WTC11 (cell line): ENCODE results near the gene CDK12. TPM values are rescaled to one million over a fixed set of nuclear protein-coding genes. Genes with fewer than 3 reads are reported as not detected.

ENCODE experiments used
- ATAC-seq: fragments of 200-7000 bp; cut with Tn5 transposase; 2 replicates; pipeline ENCODE4 v1.10.0; 2021; ENCODE audit warnings: mild to moderate bottlenecking, moderate library complexity
- CTCF ChIA-PET: fragments of 300-600 bp; sonication (Branson Sonifier 250); formaldehyde crosslinking; loops from one replicate; lab custom pipeline; 2021; ENCODE audit warnings: antibody characterized with exemption; lab: Charles Lee
- POLR2A ChIA-PET: fragments of 350-600 bp; sonication (Branson Sonifier 250); formaldehyde crosslinking; loops from one replicate; lab custom pipeline; 2021; ENCODE audit warnings: antibody characterized with exemption; lab: Charles Lee
- DNase-seq: peaks from one replicate; pipeline ENCODE4 v3.0.0; 2021; ENCODE audit warnings: low spot score
- H3K27ac Mint-ChIP-seq: 2 replicates; pipeline ENCODE4 v1.8.0; 2021; ENCODE audit warnings: mixed read lengths
- H3K27me3 Mint-ChIP-seq: 2 replicates; pipeline ENCODE4 v1.8.0; 2021; ENCODE audit warnings: low read depth, mild to moderate bottlenecking, moderate library complexity, mixed read lengths
- H3K36me3 Mint-ChIP-seq: 2 replicates; pipeline ENCODE4 v1.8.0; 2021; ENCODE audit warnings: mixed read lengths
- H3K4me1 Mint-ChIP-seq: 2 replicates; pipeline ENCODE4 v1.8.0; 2022; ENCODE audit warnings: mixed read lengths
- H3K4me3 Mint-ChIP-seq: 2 replicates; pipeline ENCODE4 v1.8.0; 2021; ENCODE audit warnings: mild to moderate bottlenecking, moderate library complexity, mixed read lengths
- H3K9me3 Mint-ChIP-seq: 2 replicates; pipeline ENCODE4 v1.8.0; 2021; ENCODE audit warnings: mixed read lengths
- AR ChIP-seq: fragments of 250-450 bp; sonication (Bioruptor Pico); IDR thresholded peaks from 2 replicates; pipeline ENCODE4 v1.9.0; 2021; ENCODE audit warnings: mild to moderate bottlenecking
- CREB1 ChIP-seq: sonication (generic); formaldehyde crosslinking; IDR thresholded peaks from 2 replicates; pipeline ENCODE4 v1.8.0; 2023; ENCODE audit warnings: mild to moderate bottlenecking, missing genetic modification reagents
- E2F4 ChIP-seq: sonication (generic); formaldehyde crosslinking; IDR thresholded peaks from 2 replicates; pipeline ENCODE4 v1.8.1; 2022; ENCODE audit warnings: low read depth, mild to moderate bottlenecking, moderate library complexity, missing genetic modification reagents, borderline replicate concordance
- ELF4 ChIP-seq: sonication (generic); formaldehyde crosslinking; IDR thresholded peaks from 2 replicates; pipeline ENCODE4 v1.8.1; 2022; ENCODE audit warnings: low read depth, mild to moderate bottlenecking, moderate library complexity, missing genetic modification reagents
- ERG ChIP-seq: fragments of 250-450 bp; sonication (Bioruptor Pico); IDR thresholded peaks from 2 replicates; pipeline ENCODE4 v1.8.0; 2021; ENCODE audit warnings: mild to moderate bottlenecking
- ESRRA ChIP-seq: sonication (generic); formaldehyde crosslinking; IDR thresholded peaks from 2 replicates; pipeline ENCODE4 v1.8.1; 2022; ENCODE audit warnings: mild to moderate bottlenecking, missing genetic modification reagents, borderline replicate concordance
- FOXK1 ChIP-seq: sonication (generic); formaldehyde crosslinking; IDR thresholded peaks from 2 replicates; pipeline ENCODE4 v1.8.0; 2022; ENCODE audit warnings: mild to moderate bottlenecking, moderate library complexity, missing genetic modification reagents
- GRHL2 ChIP-seq: fragments of 250-450 bp; sonication (Bioruptor Pico); IDR thresholded peaks from 2 replicates; pipeline ENCODE4 v1.8.0; 2022; ENCODE audit warnings: mild to moderate bottlenecking, moderate library complexity; ENCODE audit not compliant: insufficient replicate concordance, severe bottlenecking
- MLX ChIP-seq: sonication (generic); formaldehyde crosslinking; IDR thresholded peaks from 2 replicates; pipeline ENCODE4 v1.8.1; 2023; ENCODE audit warnings: mild to moderate bottlenecking, missing genetic modification reagents, moderate library complexity
- NR3C1 ChIP-seq: sonication (generic); formaldehyde crosslinking; conservative IDR thresholded peaks from 2 replicates; pipeline ENCODE4 v1.8.1; 2023; ENCODE audit warnings: low read depth, mild to moderate bottlenecking, missing genetic modification reagents
- RORB ChIP-seq: fragments of 250-450 bp; sonication (Bioruptor Pico); IDR thresholded peaks from 2 replicates; pipeline ENCODE4 v1.9.0; 2021; ENCODE audit warnings: mild to moderate bottlenecking
- STAT6 ChIP-seq: sonication (generic); formaldehyde crosslinking; conservative IDR thresholded peaks from 2 replicates; pipeline ENCODE4 v1.8.1; 2023; ENCODE audit warnings: mild to moderate bottlenecking, low read depth, missing genetic modification reagents, moderate library complexity
- USF1 ChIP-seq: sonication (generic); formaldehyde crosslinking; IDR thresholded peaks from 2 replicates; pipeline ENCODE4 v1.8.0; 2022; ENCODE audit warnings: mild to moderate bottlenecking, missing genetic modification reagents
- ZBTB43 ChIP-seq: sonication (generic); formaldehyde crosslinking; IDR thresholded peaks from 2 replicates; pipeline ENCODE4 v1.8.1; 2023; ENCODE audit warnings: mild to moderate bottlenecking, missing genetic modification reagents
- ZNF121 ChIP-seq: sonication (generic); formaldehyde crosslinking; IDR thresholded peaks from 2 replicates; pipeline ENCODE4 v1.8.0; 2023; ENCODE audit warnings: missing genetic modification reagents
- total RNA-seq: library from RNA; stranded (reverse); gene quantifications from 3 replicates; pipeline ENCODE4 v1.2.3, GENCODE V29; 2021

Gene CDK12
- total RNA-seq, 1 experiment from 2014 or later, result 58.4 TPM

- ATAC-seq (no peak), DNase-seq (no peak)
- ChIA-PET POLR2A (no interaction called here), CTCF (no interaction called here)
- H3K4me3 Mint-ChIP-seq, result no peak overlapping the region
- H3K4me1 Mint-ChIP-seq, result no peaks in the 10 kb centered on the region
- no peak overlapping the region for H3K27ac Mint-ChIP-seq
- H3K27me3 Mint-ChIP-seq, result no peaks in the 10 kb centered on the region; the same call in 1 of the 2 replicates
- TF ChIP-seq RORB (CRISPR knock-in tag) (no peak), ZNF121 (CRISPR knock-in tag) (peak; percentile 44; the same call in 1 of the 2 replicates)
- H3K9me3 Mint-ChIP-seq, result no peaks in the 10 kb centered on the region
- H3K36me3 Mint-ChIP-seq, result 0 out of 2 replicates have a peak, but pooled peaks cover under 1% of the 10 kb centered on the region
Measured at GRCh38 chr17:39455919-39456318, 5.4 kb upstream of the CDK12 start.

GRCh38 chr17:39461926-39462569 is 762 bp downstream of the CDK12 start:
- ATAC-seq (0 out of 2 replicates have a peak, but pooled peaks have one; percentile 2), DNase-seq (peak; percentile 9)
- peak overlapping the region; percentile 93 for H3K4me3 Mint-ChIP-seq
- no peaks in the 10 kb centered on the region; the same call in 1 of the 2 replicates for H3K27me3 Mint-ChIP-seq
- peaks cover 26% of the 10 kb centered on the region for H3K4me1 Mint-ChIP-seq
- CTCF ChIA-PET, result interaction anchor here (0.9 to 2.0 kb wide), 8 partner anchors 11 to 227 kb away, joined by 3 to 11 read pairs (median 5); partner anchors contain the start of gene MED1
- H3K9me3 Mint-ChIP-seq, result no peaks in the 10 kb centered on the region
- H3K36me3 Mint-ChIP-seq, result peaks cover under 1% of the 10 kb centered on the region; the same call in 1 of the 2 replicates
- no peak for TF ChIP-seq ELF4
- no peak for TF ChIP-seq STAT6 (CRISPR knock-in tag)
- no peak for TF ChIP-seq FOXK1 (CRISPR knock-in tag)
- TF ChIP-seq ZBTB43 (CRISPR knock-in tag), result no peak
- TF ChIP-seq USF1, result no peak
- TF ChIP-seq CREB1 (CRISPR knock-in tag), result no peak
- TF ChIP-seq AR (CRISPR knock-in tag), result peak; percentile 29; the same call in 1 of the 2 replicates
- TF ChIP-seq NR3C1 (CRISPR knock-in tag), result no peak
- H3K27ac Mint-ChIP-seq, result peak overlapping the region; percentile 92
- POLR2A ChIA-PET, result interaction anchor here (1.0 to 2.2 kb wide), 4 partner anchors 9 to 227 kb away, joined by 3 to 23 read pairs (median 4); partner anchors contain the start of gene MED1

- Mint-ChIP-seq H3K4me3 (peak overlapping the region; percentile 93), H3K27ac (no peak overlapping the region), H3K36me3 (peaks cover 5% of the 10 kb centered on the region; the same call in 1 of the 2 replicates), H3K27me3 (no peaks in the 10 kb centered on the region; the same call in 1 of the 2 replicates), H3K4me1 (peaks cover 26% of the 10 kb centered on the region), H3K9me3 (no peaks in the 10 kb centered on the region)
- CTCF ChIA-PET, result interaction anchor here (0.9 to 2.0 kb wide), 6 partner anchors 12 to 228 kb away, joined by 3 to 11 read pairs (median 5); partner anchors contain the start of gene MED1
- DNase-seq, result peak; percentile 10
- no peak for ATAC-seq
- no peak for TF ChIP-seq GRHL2 (CRISPR knock-in tag)
- no peak for TF ChIP-seq ERG
- TF ChIP-seq E2F4 (CRISPR knock-in tag), result no peak
- no peak for TF ChIP-seq ESRRA (CRISPR knock-in tag)
- TF ChIP-seq MLX (CRISPR knock-in tag), result no peak
- POLR2A ChIA-PET, result interaction anchor here (1.9 to 2.2 kb wide), 2 partner anchors 12 to 22 kb away, joined by 4 to 23 read pairs; partner anchors contain the start of gene MED1
Measured at GRCh38 chr17:39462631-39463375, 1.5 kb downstream of the CDK12 start.
